NB4 (cell line): ENCODE results near the gene FAM217B.

Source experiments
- DNase-seq: peaks from one replicate; pipeline ENCODE4 v3.0.0; 2010; ENCODE audit warnings: low read depth
- H3K4me3 ChIP-seq: one replicate; pipeline ENCODE4 v1.5.1; 2011; ENCODE audit warnings: mild to moderate bottlenecking, low read depth, low read length, moderate library complexity
- CTCF ChIP-seq: IDR thresholded peaks from one replicate; pipeline ENCODE4 v1.5.1; 2012; ENCODE audit warnings: low read depth, low read length
- MYC ChIP-seq: IDR thresholded peaks from 2 replicates; pipeline ENCODE4 v1.6.1; 2011; ENCODE audit warnings: low read depth, low read length
- POLR2A ChIP-seq: IDR thresholded peaks from 2 replicates; pipeline ENCODE4 v1.6.1; 2011; ENCODE audit warnings: mild to moderate bottlenecking; ENCODE audit not compliant: insufficient read length; ENCODE audit errors: extremely low read depth
- TF ChIP-seq, protein P1 (sequence below): IDR thresholded peaks from 2 replicates; pipeline ENCODE4 v1.6.1; 2011; ENCODE audit warnings: low read depth, low read length

Gene FAM217B, protein sequence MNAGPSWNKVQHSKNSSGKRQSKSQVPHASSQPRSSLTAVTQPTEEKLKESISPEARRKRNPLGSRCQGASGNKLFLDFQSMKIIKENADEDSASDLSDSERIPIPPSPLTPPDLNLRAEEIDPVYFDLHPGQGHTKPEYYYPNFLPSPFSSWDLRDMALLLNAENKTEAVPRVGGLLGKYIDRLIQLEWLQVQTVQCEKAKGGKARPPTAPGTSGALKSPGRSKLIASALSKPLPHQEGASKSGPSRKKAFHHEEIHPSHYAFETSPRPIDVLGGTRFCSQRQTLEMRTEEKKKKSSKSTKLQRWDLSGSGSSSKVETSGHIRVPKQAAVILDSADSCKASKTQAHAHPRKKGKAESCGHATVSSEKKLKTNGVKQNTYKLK

DNA sequence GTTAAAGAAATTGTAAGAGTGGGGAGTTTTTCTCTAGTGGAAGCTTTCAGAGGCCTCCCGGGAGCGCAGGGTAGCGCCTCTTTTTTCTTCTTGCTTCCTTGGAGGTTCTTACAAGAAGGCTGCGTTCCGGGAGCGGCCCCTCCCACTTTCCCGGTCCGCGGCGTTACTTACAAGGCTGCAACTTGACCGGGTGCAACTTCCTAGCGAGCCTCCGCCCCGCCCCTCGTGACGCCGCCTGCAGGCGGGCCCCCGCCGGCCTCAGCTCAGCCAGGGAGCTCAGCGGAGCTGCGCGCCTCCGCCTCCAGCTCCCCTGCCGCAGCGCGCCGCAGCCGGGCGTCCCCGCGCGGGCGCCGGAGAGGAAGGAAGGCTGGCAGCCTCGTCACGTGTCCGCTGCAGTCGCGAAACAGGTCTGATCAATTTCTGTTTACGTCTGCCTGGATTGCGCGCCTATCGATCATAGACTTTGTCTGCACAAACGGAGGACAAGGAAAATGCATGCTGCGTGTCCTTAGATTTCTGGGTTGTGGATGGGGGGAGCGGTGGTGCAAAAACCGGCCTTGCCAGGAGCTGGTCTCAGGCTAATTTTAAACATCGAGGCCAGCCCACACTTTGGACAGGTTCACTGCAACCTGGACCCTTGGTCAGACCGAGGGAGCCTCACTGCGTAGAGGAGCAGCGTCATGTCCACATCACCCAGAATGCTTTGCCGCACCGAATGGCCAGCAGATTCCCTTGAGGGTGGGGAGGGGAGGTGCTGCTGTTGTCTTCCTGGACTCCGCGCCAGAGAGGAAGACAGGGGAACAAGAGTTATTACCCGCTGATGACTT is at the start of gene FAM217B, which contains the start of gene PPP1R3D:
Gene FAM217B (plus strand): TSS at position 261 of the 827 bp plus-strand sequence. CDS start 3,555 bp downstream, outside the sequence.
Gene PPP1R3D (minus strand): TSS at position 177 of the 827 bp plus-strand sequence. CDS start 374 bp downstream, outside the sequence.
- H3K4me3 ChIP-seq, result peak within 1 kb of the TSS; percentile 85
- peak; percentile 99 for DNase-seq
- TF ChIP-seq POLR2A, result peak; percentile 93
- peak; percentile 87 for TF ChIP-seq MYC
- no peak for TF ChIP-seq CTCF
- TF ChIP-seq, protein P1, sequence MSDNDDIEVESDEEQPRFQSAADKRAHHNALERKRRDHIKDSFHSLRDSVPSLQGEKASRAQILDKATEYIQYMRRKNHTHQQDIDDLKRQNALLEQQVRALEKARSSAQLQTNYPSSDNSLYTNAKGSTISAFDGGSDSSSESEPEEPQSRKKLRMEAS, result peak; percentile 89

GRCh38 chr20:59891581-59891980 is 48.6 kb upstream of the FAM217B start:
- TF ChIP-seq, protein P1, result no peak
- TF ChIP-seq CTCF, result no peak
- TF ChIP-seq POLR2A, result no peak
- TF ChIP-seq MYC, result no peak
- no peak overlapping the region for H3K4me3 ChIP-seq
- no peak for DNase-seq

GRCh38 chr20:59895908-59896307 is 44.3 kb upstream of the FAM217B start:
- no peak for TF ChIP-seq CTCF
- no peak for TF ChIP-seq POLR2A
- no peak for TF ChIP-seq MYC
- TF ChIP-seq, protein P1, result no peak
- DNase-seq, result no peak
- no peak overlapping the region for H3K4me3 ChIP-seq

DNA sequence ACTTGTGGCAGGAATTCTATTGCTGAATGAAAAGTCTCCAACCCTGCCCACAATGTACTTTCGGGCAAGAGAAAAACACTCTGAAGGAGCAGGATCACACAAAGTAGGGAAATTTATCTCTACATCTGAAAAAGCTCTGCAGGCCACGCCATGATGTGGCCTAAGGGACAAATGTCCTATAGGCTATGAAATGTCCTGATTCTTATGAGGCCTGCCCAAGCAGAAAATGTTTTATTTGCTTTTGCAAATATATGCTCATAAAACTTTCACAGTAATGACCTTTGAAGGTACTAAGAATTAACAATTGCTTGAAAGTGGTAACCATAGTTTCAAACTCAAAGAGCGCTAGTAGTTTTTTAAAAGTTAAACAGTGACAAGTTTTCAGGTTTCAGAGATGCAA is 37.7 kb upstream of the FAM217B start:
- H3K4me3 ChIP-seq, result no peak overlapping the region
- DNase-seq, result no peak
- TF ChIP-seq CTCF (no peak), MYC (no peak), POLR2A (no peak)
- TF ChIP-seq, protein P1, result no peak

- DNase-seq, result no peak
Measured at GRCh38 chr20:59903621-59904020, 36.6 kb upstream of the FAM217B start.

More at GRCh38 chr20:59903621-59904020, 36.6 kb upstream of the FAM217B start:
- no peak overlapping the region for H3K4me3 ChIP-seq
- TF ChIP-seq POLR2A, result no peak
- TF ChIP-seq CTCF, result no peak
